Measurements from ENCODE around the gene DSCAML1. TPM values are rescaled to one million over a fixed set of nuclear protein-coding genes. Genes with fewer than 3 reads are reported as not detected.

The DSCAML1 gene
- total and polyA plus RNA-seq, 2 of the 8 experiments (the other 6 are each of a cell fraction or from before 2014, with no cell fraction given), result 0.19 to 0.24 TPM

- no peaks in the 10 kb centered on the region for H3K79me1 ChIP-seq (ENCODE audit: low read depth, low read length)
- DNase-seq (ENCODE audit: low read depth in 1 of 2, low spot score in 2 of 2) (no peak), FAIRE-seq (no peak)
- no peaks in the 10 kb centered on the region for H3K79me2 ChIP-seq (ENCODE audit: control insufficient read depth in 1 of 2, insufficient read depth in 2 of 2, low read length in 2 of 2)
- no peak overlapping the region for H3K4me2 ChIP-seq (ENCODE audit: insufficient read depth in 1 of 2, low read depth in 2 of 2, low read length in 2 of 2)
- H3K56ac ChIP-seq (replicated peaks; ENCODE audit: insufficient read length, low read depth, low read length), result no peak overlapping the region
- 93% methylated on average over 8 of the region's 8 CpGs; no CpG with 5 or more reads in 1 of the 2 experiments for WGBS, 2 experiments (ENCODE audit: extremely low coverage in 1 of 2, insufficient coverage in 1 of 2, insufficient read length in 1 of 2, insufficient replicate concordance in 2 of 2, low coverage in 1 of 2, low lambda C conversion rate in 2 of 2, missing lambda C conversion rate in 1 of 2)
- H3K27me3 ChIP-seq (replicated peaks in 1 of 4; ENCODE audit: control insufficient read depth in 3 of 4, extremely low read depth in 1 of 4, insufficient read depth in 3 of 4, low read length in 3 of 4), result no peaks in the 10 kb centered on the region
- no peak overlapping the region for H2AFZ ChIP-seq (ENCODE audit: low read length)
- no peak overlapping the region for H3K14ac ChIP-seq (ENCODE audit: insufficient read length)
- no peaks in the 10 kb centered on the region for H4K20me1 ChIP-seq (replicated peaks in 1 of 2; ENCODE audit: control insufficient read depth in 1 of 2, insufficient read depth in 2 of 2, low read length in 2 of 2)
- H4K91ac ChIP-seq (replicated peaks; ENCODE audit: insufficient read length, low read length), result no peak overlapping the region
- H3K23ac ChIP-seq (ENCODE audit: insufficient read length), result no peak overlapping the region
- no peak overlapping the region for H4K5ac ChIP-seq (ENCODE audit: insufficient read length, low read depth, low read length)
- no peak overlapping the region for H3K18ac ChIP-seq (ENCODE audit: extremely low read depth, low read length)
- H3K36me3 ChIP-seq (ENCODE audit: control insufficient read depth in 2 of 4, insufficient read depth in 4 of 4, low read length in 3 of 4), result no peaks in the 10 kb centered on the region
- H2BK12ac ChIP-seq (ENCODE audit: low read depth, low read length), result no peak overlapping the region
- no peak overlapping the region for H2BK120ac ChIP-seq (replicated peaks; ENCODE audit: low read depth, low read length)
- no peak overlapping the region for H3K9ac ChIP-seq (replicated peaks in 1 of 4; ENCODE audit: extremely low read depth in 1 of 4, low read depth in 3 of 4, low read length in 3 of 4)
- H3K4ac ChIP-seq (replicated peaks; ENCODE audit: insufficient read length, low read depth, low read length), result no peak overlapping the region
- no peak overlapping the region for H2BK20ac ChIP-seq (ENCODE audit: low read length)
- H3K9me3 ChIP-seq (ENCODE audit: insufficient read depth in 2 of 2, low read depth in 1 of 2, low read length in 1 of 2), result no peaks in the 10 kb centered on the region
- no peaks in the 10 kb centered on the region for H3K23me2 ChIP-seq (ENCODE audit: low read depth, low read length)
- no peak overlapping the region for H2BK15ac ChIP-seq (ENCODE audit: low read length)
- H4K8ac ChIP-seq (ENCODE audit: extremely low read depth, insufficient read depth, low read length), result no peak overlapping the region
- POLR2A ChIA-PET (ENCODE audit: partially characterized antibody), result no interaction called here
- no peak overlapping the region for H3K4me3 ChIP-seq (ENCODE audit: extremely low read depth in 1 of 4, insufficient read depth in 2 of 4, low read depth in 3 of 4, low read length in 4 of 4)
- H2BK5ac ChIP-seq (ENCODE audit: low read depth, low read length), result no peak overlapping the region
- no peak overlapping the region for H3K27ac ChIP-seq (ENCODE audit: low read depth, low read length)
- H2AK5ac ChIP-seq (ENCODE audit: low read depth, low read length), result no peak overlapping the region
- CTCF ChIA-PET (ENCODE audit: partially characterized antibody), result interaction anchor here (0.9 to 1.5 kb wide), 5 partner anchors 9 to 236 kb away, joined by 3 to 5 read pairs (median 4); no protein-coding TSS in a partner anchor
- no peaks in the 10 kb centered on the region for H3K4me1 ChIP-seq (replicated peaks in 1 of 4; ENCODE audit: control insufficient read depth in 3 of 4, insufficient read depth in 4 of 4, low read length in 3 of 4)
- TF ChIP-seq CEBPB (IDR thresholded peaks at IDR 0.05; ENCODE audit: low read depth, low read length) (no peak), CBX8 (IDR thresholded peaks at IDR 0.05; ENCODE audit: borderline replicate concordance, low read depth, low read length) (no peak), CBX5 (IDR thresholded peaks at IDR 0.05; ENCODE audit: low read depth, low read length) (no peak), SRF (IDR thresholded peaks at IDR 0.05; ENCODE audit: low read depth, low read length) (no peak), SIX5 (IDR thresholded peaks at IDR 0.05; ENCODE audit: low read depth, low read length) (no peak), HDAC6 (IDR thresholded peaks at IDR 0.05; ENCODE audit: low read depth, low read length) (no peak), POLR2A (IDR thresholded peaks at IDR 0.05; ENCODE audit: control extremely low read depth in 1 of 2, low read depth in 2 of 2, low read length in 2 of 2) (no peak), CREB1 (IDR thresholded peaks at IDR 0.05) (no peak), KDM4A (IDR thresholded peaks at IDR 0.05; ENCODE audit: low read depth, low read length, severe bottlenecking) (no peak), EGR1 (IDR thresholded peaks at IDR 0.05; ENCODE audit: borderline replicate concordance, low read depth, low read length) (no peak), TCF12 (IDR thresholded peaks at IDR 0.05; ENCODE audit: low read depth, low read length) (no peak), CHD1 (IDR thresholded peaks at IDR 0.05; ENCODE audit: low read depth, low read length) (no peak), FOSL1 (IDR thresholded peaks at IDR 0.05; ENCODE audit: insufficient read depth, low read depth, low read length) (no peak)
- TF ChIP-seq, protein P1, sequence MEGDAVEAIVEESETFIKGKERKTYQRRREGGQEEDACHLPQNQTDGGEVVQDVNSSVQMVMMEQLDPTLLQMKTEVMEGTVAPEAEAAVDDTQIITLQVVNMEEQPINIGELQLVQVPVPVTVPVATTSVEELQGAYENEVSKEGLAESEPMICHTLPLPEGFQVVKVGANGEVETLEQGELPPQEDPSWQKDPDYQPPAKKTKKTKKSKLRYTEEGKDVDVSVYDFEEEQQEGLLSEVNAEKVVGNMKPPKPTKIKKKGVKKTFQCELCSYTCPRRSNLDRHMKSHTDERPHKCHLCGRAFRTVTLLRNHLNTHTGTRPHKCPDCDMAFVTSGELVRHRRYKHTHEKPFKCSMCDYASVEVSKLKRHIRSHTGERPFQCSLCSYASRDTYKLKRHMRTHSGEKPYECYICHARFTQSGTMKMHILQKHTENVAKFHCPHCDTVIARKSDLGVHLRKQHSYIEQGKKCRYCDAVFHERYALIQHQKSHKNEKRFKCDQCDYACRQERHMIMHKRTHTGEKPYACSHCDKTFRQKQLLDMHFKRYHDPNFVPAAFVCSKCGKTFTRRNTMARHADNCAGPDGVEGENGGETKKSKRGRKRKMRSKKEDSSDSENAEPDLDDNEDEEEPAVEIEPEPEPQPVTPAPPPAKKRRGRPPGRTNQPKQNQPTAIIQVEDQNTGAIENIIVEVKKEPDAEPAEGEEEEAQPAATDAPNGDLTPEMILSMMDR (IDR thresholded peaks at IDR 0.05; ENCODE audit: control extremely low read depth in 1 of 3, insufficient read depth in 1 of 3, low read depth in 1 of 3, low read length in 3 of 3), result no peak
Observed at GRCh38 chr11:117573326-117573725, 223.7 kb downstream of the DSCAML1 start.

Measured in H1 (cell line).